Retina (tissue), 1 donor: ENCODE measurements around the gene TSPEAR.
A peak's percentile ranks its signal among the peaks of the same experiment; 100 is the strongest.

Source experiments
- DNase-seq: peaks from one replicate; pipeline ENCODE4 v3.0.0-alpha.2; 2016

TSPEAR gene

GRCh38 chr21:44523567-44524413 lies 187.6 kb downstream of the TSPEAR start:
- no peak for DNase-seq

GRCh38 chr21:44522753-44523204 lies 188.6 kb downstream of the TSPEAR start:
- DNase-seq: no peak

GRCh38 chr21:44521928-44522752 lies 189.2 kb downstream of the TSPEAR start:
- DNase-seq: no peak

- no peak for DNase-seq
Measured at GRCh38 chr21:44521301-44521927, 190.0 kb downstream of the TSPEAR start.

- DNase-seq: no peak
Measured at GRCh38 chr21:44520326-44521300, 190.8 kb downstream of the TSPEAR start.

GRCh38 chr21:44519346-44520325 lies 191.7 kb downstream of the TSPEAR start:
- no peak for DNase-seq

GRCh38 chr21:44518686-44519085 lies 192.7 kb downstream of the TSPEAR start:
- DNase-seq: peak; percentile 67

- DNase-seq: no peak
Measured at GRCh38 chr21:44517175-44517899, 194.0 kb downstream of the TSPEAR start.

- no peak for DNase-seq
Measured at GRCh38 chr21:44516828-44517174, 194.6 kb downstream of the TSPEAR start.

- DNase-seq: no peak
Measured at GRCh38 chr21:44516342-44516741, 195.0 kb downstream of the TSPEAR start.

- no peak for DNase-seq
Measured at GRCh38 chr21:44515359-44516165, 195.8 kb downstream of the TSPEAR start.

- no peak for DNase-seq
Measured at GRCh38 chr21:44514746-44515358, 196.5 kb downstream of the TSPEAR start.

- no peak for DNase-seq
Measured at GRCh38 chr21:44514218-44514520, 197.2 kb downstream of the TSPEAR start.

GRCh38 chr21:44513389-44514217 lies 197.8 kb downstream of the TSPEAR start:
- no peak for DNase-seq

- no peak for DNase-seq
Measured at GRCh38 chr21:44512496-44513388, 198.6 kb downstream of the TSPEAR start.

GRCh38 chr21:44511938-44512275 lies 199.5 kb downstream of the TSPEAR start:
- no peak for DNase-seq
